IPS-NIHi7 (cell line): ENCODE measurements around the gene SCYGR8.

Experiments used
- DNase-seq: peaks from one replicate; pipeline ENCODE4 v3.0.0; 2012; ENCODE audit warnings: mixed read lengths; ENCODE audit errors: extremely low spot score

The SCYGR8 gene

DNA sequence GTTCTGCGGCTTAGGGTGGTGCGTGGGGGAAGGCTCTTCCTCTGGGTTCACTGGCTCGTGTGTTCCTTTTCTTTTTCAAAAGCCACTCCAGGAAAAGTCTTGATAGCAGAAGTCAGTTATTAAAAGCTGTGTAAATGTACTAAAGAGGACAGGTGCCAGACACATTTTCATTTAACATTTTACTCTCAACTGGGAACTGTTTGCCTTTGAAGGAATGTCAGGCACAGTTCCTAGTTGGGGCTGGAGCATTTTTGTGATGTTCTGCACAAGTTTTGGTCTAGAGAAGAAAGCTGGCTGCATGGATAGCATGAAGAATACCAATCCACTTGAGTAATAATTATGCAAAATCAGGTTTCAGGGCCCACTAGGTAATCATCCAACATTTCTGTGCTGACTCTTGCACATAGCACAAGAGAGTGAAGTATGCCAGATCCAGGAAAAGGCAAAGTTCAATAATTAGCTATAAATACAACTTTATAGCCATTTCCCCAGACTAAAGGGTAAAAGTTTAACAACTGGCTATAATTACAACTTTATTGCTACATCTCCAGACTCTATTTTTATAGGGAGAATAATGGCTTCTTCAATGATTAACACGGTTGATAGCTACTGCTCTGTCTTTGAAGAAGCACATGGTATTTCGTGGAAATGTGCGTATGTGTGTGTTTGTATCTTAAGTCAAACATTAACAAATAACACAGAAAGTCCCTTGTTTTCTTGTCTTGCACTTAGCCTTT lies 16.2 kb downstream of the SCYGR8 start:
- no peak for DNase-seq

GRCh38 chr2:227765788-227766372 lies 20.2 kb downstream of the SCYGR8 start:
- DNase-seq: no peak

DNA sequence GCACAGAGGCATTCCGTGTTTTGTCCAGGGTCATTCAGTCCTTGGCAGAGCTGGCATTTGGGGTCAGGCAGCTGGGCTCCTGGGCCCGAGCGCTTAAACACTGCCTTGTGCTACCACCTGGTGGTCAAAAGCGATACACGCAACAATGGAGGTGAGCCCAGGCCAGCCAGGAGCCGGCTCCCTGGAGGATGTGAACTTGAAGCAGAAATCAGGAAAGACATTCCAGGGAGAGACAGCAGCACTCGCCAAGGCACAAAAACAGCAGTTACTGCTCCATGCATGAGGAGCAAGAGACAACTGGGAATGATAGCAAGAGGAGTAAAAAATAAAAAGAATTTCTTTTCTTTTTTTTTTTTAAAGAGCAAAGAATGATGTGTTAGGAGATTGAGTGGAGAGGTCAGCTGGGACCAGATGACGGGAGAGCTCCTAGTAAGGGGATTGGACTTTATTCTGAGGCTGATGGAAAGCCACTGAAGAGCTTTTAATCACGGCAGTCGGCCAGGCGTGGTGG lies 20.7 kb downstream of the SCYGR8 start:
- DNase-seq: peak; percentile 88

GRCh38 chr2:227767830-227768229 lies 22.1 kb downstream of the SCYGR8 start:
- DNase-seq: no peak

DNA sequence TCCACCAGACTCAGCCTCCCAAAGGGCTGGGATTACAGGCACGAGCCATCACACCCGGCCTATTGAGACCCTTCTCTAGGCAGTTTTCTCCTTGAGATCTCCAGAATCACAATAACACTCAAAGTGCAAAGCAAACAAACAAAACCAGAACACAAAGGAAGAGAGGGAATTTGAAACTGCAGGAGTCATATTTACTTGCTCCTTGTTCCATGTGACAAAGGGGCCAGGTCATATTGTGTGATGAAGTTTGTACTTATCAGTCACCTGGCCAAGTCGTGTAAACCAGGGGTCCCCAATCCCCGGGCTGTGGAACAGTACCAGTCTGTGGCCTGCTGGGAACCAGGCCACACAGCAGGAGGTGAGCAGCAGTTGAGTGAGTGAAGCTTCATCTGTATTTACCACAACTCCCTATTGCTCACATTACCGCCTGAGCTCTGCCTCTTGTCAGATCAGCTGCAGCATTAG lies 26.5 kb downstream of the SCYGR8 start:
- no peak for DNase-seq

- DNase-seq: no peak
Observed at GRCh38 chr2:227772932-227773331, 27.2 kb downstream of the SCYGR8 start.

DNA sequence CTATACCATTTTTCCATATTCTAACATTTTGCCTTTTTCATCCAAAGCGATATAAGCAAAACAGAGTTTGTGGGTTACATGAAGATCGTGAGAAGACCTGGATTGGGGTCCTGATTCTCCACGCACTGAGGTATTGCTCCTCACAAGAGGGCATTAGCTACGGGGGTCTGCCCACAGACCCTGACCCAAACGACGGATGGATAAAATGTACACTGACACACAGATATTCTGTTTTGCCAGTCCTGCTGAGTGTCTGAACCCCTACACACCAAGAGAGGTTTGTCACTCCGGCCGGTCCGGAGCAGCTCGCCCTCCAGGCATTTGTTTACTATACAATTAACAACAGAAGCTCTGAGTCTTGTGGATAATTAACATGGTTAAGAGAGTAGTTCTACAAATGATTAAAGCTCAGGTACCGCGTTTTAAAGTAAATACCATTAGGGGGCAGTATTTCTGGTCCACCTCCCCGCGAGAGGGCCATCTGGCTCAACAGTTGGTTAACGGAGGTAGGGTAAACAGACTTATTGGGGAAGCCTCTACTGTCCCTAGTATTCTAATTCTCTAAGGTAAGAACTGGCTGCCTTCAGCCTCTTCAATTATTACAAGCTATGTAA lies 28.4 kb downstream of the SCYGR8 start:
- peak; percentile 65 for DNase-seq

DNA sequence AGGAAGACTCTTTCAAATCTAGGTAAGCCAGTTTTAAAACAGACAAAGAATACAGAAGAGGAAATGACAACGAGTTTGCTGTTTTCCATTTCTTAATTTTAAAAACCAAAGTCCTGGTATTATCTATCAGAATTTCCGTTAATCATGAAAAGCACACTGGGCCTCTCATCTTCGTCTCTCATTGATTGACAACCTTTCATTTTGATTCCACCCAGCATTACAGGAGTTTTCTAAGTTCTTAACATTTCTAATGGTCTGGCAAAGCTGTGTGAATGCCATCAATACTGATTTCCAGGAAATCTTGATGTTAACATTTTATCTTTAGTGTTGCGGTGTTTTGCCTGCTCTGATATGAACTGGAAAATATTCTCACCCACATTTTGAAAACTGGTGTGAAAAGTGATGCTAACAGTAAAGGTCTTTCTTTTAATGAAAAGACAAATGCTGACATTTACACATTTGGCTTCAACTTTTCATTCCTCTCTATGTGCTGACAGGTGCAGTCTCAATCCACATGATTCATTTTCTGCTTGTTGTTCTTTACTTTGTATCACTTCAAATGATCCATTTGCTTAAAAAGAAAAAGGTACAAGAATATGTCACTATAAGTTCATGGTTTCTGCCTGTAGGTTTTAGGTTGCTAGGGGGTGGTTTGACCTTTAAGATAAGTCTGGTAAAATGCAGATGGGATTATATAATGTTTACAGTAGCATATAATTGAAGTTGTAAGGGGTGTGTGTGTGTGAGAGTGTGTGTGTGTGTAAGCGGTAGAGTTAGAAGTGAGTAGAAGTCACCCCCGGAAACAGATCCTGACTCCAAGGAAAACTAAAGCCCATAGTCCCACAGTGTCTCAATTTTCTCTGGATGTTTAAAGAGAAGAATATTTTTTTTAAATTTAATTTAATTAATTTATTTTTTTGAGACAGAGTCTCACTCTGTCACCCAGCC lies 29.5 kb downstream of the SCYGR8 start:
- no peak for DNase-seq

- DNase-seq: no peak
Observed at GRCh38 chr2:227780981-227781615, 35.4 kb downstream of the SCYGR8 start.

- DNase-seq: no peak
Observed at GRCh38 chr2:227781841-227782240, 36.1 kb downstream of the SCYGR8 start.

- no peak for DNase-seq
Observed at GRCh38 chr2:227782804-227783203, 37.1 kb downstream of the SCYGR8 start.

DNA sequence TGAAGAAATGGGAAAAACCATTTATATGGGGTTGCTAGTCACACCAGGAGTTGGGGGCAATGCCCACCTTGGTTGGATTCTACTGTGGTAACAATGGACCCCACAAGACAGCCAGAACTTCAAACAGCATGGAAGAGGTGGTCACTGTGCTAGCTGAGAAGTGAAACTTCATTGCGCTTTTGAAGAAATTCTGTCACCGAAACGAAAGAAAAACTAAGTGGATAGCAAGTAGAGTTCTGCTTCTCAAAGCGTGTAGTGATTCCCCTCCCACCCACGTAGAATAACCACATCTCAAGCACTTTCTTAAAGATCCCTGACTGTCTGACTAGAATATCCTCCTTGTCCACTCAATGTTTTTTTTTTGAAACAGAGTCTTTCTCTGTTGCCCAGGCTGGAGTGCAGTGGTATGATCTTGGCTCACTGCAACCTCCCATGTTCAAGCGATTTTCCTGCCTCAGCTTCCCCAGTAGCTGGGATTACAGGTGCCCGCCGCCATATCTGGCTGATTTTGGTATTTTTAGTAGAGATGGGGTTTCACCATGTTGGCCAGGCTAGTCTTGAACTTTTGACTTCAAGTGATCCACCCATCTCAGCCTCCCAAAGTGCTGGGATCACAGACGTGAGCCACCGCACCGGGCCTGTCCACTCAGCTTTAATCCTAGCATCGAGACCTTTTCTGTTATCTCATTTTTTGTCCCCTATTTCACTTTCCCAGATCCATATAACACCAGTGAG lies 37.9 kb downstream of the SCYGR8 start:
- no peak for DNase-seq

DNA sequence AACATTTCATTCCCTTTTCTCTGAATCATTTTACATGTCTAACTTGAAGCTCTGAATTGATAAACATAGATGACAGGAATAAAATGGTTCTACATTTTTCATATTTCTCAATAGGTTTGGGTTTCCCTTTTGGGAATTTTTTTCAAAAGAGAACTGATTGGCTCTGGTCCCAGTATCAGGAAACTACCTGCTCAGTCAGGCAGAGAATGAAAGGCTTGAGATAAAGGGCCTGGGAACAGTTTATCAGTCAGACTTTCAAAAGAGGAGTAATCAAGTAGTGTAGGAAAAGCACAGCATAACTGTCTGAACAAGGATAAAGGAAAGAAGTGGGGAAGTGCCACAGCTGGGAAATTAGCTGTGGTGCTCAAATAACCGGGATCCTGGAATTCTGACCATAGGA lies 39.6 kb downstream of the SCYGR8 start:
- DNase-seq: no peak

DNA sequence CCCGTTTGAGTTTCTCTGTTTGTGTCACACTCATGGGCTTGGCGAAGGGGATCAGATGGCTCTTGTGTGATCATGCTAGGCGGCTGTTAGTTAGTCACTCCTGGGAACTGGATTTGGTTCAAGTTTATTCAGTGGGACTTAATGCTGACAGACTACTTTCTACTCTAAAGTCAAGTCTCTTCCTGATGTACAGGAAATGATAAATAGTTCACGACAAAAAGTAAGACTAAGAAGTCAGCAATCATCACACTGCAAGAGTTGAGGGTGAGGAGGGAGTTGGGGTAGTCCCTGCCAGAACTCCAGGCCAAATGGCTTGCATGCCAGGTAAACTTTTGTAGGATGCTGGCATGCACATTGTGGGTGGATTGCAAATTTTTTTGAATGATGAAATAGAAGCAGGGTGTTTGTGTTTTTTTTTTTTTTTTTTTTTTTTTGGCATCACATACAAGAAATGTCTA lies 42.9 kb downstream of the SCYGR8 start:
- no peak for DNase-seq

GRCh38 chr2:227789803-227790202 lies 44.1 kb downstream of the SCYGR8 start:
- no peak for DNase-seq

DNA sequence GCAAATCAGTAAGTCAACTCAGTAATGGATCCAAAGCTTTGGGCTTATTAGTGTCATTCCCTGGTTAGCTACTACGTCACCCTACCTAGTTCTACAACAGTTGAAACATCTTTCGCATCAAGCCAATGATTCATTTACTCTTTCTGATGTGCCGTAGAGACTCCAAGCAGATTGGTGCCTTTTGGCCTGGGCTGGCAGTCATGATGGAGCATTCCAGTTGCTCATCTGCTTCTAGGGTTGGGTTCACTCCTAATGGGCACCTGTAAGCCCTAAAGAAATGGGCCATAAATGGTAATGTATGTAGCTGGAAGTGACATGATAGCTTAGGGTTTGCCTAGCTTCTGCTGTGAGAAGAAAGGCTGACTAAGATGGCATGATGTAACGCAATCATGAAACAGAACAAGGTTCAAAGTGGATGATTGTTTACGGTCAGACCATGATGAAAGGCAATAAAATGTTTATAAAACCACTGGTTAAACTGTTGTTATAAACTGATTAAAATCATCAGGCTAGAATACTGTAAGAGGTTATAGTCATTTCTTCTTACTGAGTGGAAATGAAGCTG lies 47.5 kb downstream of the SCYGR8 start:
- no peak for DNase-seq
